M059J (cell line): ENCODE measurements around the gene PMP22. TPM values are rescaled to one million over a fixed set of nuclear protein-coding genes. Genes with fewer than 3 reads are reported as not detected.

Source experiments
- DNase-seq: peaks from one replicate; pipeline ENCODE4 v3.0.0-alpha.2; 2012; ENCODE audit warnings: low read depth
- total RNA-seq: library from RNA; depleted of rRNA; stranded (reverse); fragments of >200 nt; shearing (Covaris generic); gene quantifications from 2 replicates; pipeline ENCODE4 v1.2.3, GENCODE V29; 2014; rRNA removed

The PMP22 gene
- total RNA-seq = 15.3 and 20.0 TPM in 2 replicates

GRCh38 chr17:15265131-15265530 lies at the start of gene PMP22:
PMP22 (minus strand) TSS chr17:15265326; CDS start chr17:15260727, 4,599 bp downstream.
- DNase-seq = no peak

- DNase-seq = no peak
Measured at GRCh38 chr17:15311996-15312395, 46.9 kb upstream of the PMP22 start.

- no peak for DNase-seq
Measured at GRCh38 chr17:15309793-15310192, 44.7 kb upstream of the PMP22 start.

- DNase-seq = no peak
Measured at GRCh38 chr17:15309236-15309635, 44.1 kb upstream of the PMP22 start.

GRCh38 chr17:15308758-15309157 lies 43.6 kb upstream of the PMP22 start:
- no peak for DNase-seq

- no peak for DNase-seq
Measured at GRCh38 chr17:15307710-15308111, 42.6 kb upstream of the PMP22 start.

GRCh38 chr17:15303851-15304250 lies 38.7 kb upstream of the PMP22 start:
- DNase-seq = no peak

- no peak for DNase-seq
Measured at GRCh38 chr17:15303268-15303667, 38.1 kb upstream of the PMP22 start.

- DNase-seq = no peak
Measured at GRCh38 chr17:15301845-15302244, 36.7 kb upstream of the PMP22 start.

- DNase-seq = peak; percentile 83
Measured at GRCh38 chr17:15298176-15298575, 33.0 kb upstream of the PMP22 start.

- no peak for DNase-seq
Measured at GRCh38 chr17:15293558-15293957, 28.4 kb upstream of the PMP22 start.

GRCh38 chr17:15291674-15292361 lies 26.7 kb upstream of the PMP22 start:
- DNase-seq = peak; percentile 74

GRCh38 chr17:15290605-15291004 lies 25.5 kb upstream of the PMP22 start:
- no peak for DNase-seq

GRCh38 chr17:15289285-15290183 lies 24.4 kb upstream of the PMP22 start:
- DNase-seq = peak; percentile 61

- no peak for DNase-seq
Measured at GRCh38 chr17:15288859-15289258, 23.7 kb upstream of the PMP22 start.

- no peak for DNase-seq
Measured at GRCh38 chr17:15287538-15288267, 22.6 kb upstream of the PMP22 start.

- no peak for DNase-seq
Measured at GRCh38 chr17:15285466-15285865, 20.3 kb upstream of the PMP22 start.

- no peak for DNase-seq
Measured at GRCh38 chr17:15284537-15284936, 19.4 kb upstream of the PMP22 start.

- DNase-seq = no peak
Measured at GRCh38 chr17:15284107-15284506, 19.0 kb upstream of the PMP22 start.

GRCh38 chr17:15281909-15282308 lies 16.8 kb upstream of the PMP22 start:
- DNase-seq = no peak

GRCh38 chr17:15278924-15279477 lies 13.9 kb upstream of the PMP22 start:
- peak; percentile 96 for DNase-seq

- DNase-seq = peak; percentile 43
Measured at GRCh38 chr17:15278380-15278779, 13.3 kb upstream of the PMP22 start.
